ENCODE measurements around the gene EYA3. TPM values are rescaled to one million over a fixed set of nuclear protein-coding genes. Genes with fewer than 3 reads are reported as not detected.

EYA3 gene
- total RNA-seq, 1 experiment from 2014 or later: 32.7 TPM

DNA sequence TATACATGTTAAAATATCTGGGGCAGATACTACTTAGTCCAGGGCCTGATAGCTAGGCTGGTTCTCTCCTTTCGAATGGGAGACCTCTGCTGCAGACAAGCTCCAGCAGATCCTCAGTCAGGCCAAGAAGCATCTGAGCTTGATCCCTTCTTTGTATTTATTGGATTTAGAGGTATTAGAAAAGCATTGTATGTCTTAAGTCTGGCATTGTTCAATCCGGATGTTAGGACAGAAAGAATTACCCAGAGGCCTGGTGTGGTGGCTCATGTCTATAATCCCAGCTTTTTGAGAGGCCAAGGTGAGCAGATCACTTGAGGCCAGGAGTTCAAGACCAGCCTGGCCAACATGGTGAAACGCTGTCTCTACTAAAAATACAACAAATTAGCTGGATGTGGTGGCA lies 21.2 kb upstream of the EYA3 start:
- no peaks in the 10 kb centered on the region for H3K79me2 ChIP-seq (ENCODE audit: insufficient read depth, low read length)
- H3K4ac ChIP-seq (ENCODE audit: low read depth, low read length): no peak overlapping the region
- H3K9me3 ChIP-seq (ENCODE audit: control insufficient read depth, low read depth, low read length): no peaks in the 10 kb centered on the region
- H3K4me1 Mint-ChIP-seq: peaks cover 6 to 12% of the 10 kb centered on the region in 2 experiments
- H3K9ac ChIP-seq (ENCODE audit: extremely low read depth, insufficient read length, low read length): no peak overlapping the region
- H4K8ac ChIP-seq (replicated peaks; ENCODE audit: insufficient read length, low read depth, low read length): no peak overlapping the region
- TF ChIP-seq, protein P1, sequence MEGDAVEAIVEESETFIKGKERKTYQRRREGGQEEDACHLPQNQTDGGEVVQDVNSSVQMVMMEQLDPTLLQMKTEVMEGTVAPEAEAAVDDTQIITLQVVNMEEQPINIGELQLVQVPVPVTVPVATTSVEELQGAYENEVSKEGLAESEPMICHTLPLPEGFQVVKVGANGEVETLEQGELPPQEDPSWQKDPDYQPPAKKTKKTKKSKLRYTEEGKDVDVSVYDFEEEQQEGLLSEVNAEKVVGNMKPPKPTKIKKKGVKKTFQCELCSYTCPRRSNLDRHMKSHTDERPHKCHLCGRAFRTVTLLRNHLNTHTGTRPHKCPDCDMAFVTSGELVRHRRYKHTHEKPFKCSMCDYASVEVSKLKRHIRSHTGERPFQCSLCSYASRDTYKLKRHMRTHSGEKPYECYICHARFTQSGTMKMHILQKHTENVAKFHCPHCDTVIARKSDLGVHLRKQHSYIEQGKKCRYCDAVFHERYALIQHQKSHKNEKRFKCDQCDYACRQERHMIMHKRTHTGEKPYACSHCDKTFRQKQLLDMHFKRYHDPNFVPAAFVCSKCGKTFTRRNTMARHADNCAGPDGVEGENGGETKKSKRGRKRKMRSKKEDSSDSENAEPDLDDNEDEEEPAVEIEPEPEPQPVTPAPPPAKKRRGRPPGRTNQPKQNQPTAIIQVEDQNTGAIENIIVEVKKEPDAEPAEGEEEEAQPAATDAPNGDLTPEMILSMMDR (conservative IDR thresholded peaks at IDR 0.05): no peak
- H2BK15ac ChIP-seq (ENCODE audit: low read depth, low read length): no peak overlapping the region
- H3K23ac ChIP-seq (ENCODE audit: insufficient read length, low read depth, low read length): no peak overlapping the region
- no peaks in the 10 kb centered on the region for H4K20me1 ChIP-seq (ENCODE audit: control insufficient read depth, insufficient read depth, insufficient read length)
- DNase-seq: no peak
- H3K56ac ChIP-seq (ENCODE audit: insufficient read length, low read depth, low read length): no peak overlapping the region
- no peak overlapping the region for H2BK20ac ChIP-seq (ENCODE audit: low read depth, low read length, poor library complexity, severe bottlenecking)
- H3K4me2 ChIP-seq (ENCODE audit: insufficient read depth, insufficient read length, low read length): no peak overlapping the region
- no peak overlapping the region for H3K18ac ChIP-seq (ENCODE audit: insufficient read length, low read depth, low read length)
- H3K79me1 ChIP-seq (ENCODE audit: insufficient read depth, low read depth, low read length, poor library complexity, severe bottlenecking): no peaks in the 10 kb centered on the region
- H2AFZ ChIP-seq (ENCODE audit: low read length): no peak overlapping the region
- H3K9me3 Mint-ChIP-seq: no peaks in the 10 kb centered on the region
- no CpG with 5 or more reads among the region's 3 CpGs for WGBS (ENCODE audit: extremely low coverage, insufficient read length, low lambda C conversion rate)
- H3K27me3 Mint-ChIP-seq (ENCODE audit: low read depth): no peaks in the 10 kb centered on the region
- H2BK12ac ChIP-seq (ENCODE audit: insufficient read length, low read depth, low read length): no peak overlapping the region
- H3K27ac ChIP-seq (ENCODE audit: insufficient read length, low read depth, low read length): no peak overlapping the region
- no peaks in the 10 kb centered on the region for H3K27me3 ChIP-seq (ENCODE audit: insufficient read depth, low read length)
- no peaks in the 10 kb centered on the region for H3K23me2 ChIP-seq (ENCODE audit: insufficient read length, low read depth, low read length, poor library complexity, severe bottlenecking)
- no peak overlapping the region for H2BK5ac ChIP-seq (ENCODE audit: insufficient read length, low read length)
- no peak overlapping the region for H4K5ac ChIP-seq (ENCODE audit: insufficient read length, low read depth, low read length)
- H3K4me1 ChIP-seq (ENCODE audit: insufficient read depth, low read length): peaks cover 4% of the 10 kb centered on the region; the same call in 1 of the 2 replicates
- no peak overlapping the region for H4K91ac ChIP-seq (ENCODE audit: insufficient read length, low read depth, low read length)
- no peak overlapping the region for H2BK120ac ChIP-seq (ENCODE audit: low read depth, low read length, poor library complexity, severe bottlenecking)
- no peak overlapping the region for H3K27ac Mint-ChIP-seq
- no peaks in the 10 kb centered on the region for H3K36me3 Mint-ChIP-seq (ENCODE audit: insufficient read depth in 1 of 3, low read depth in 3 of 3)
- H3K4me3 Mint-ChIP-seq: no peak overlapping the region
- no peak overlapping the region for H3K14ac ChIP-seq (ENCODE audit: insufficient read depth, low read length)
- no peak overlapping the region for H2AK5ac ChIP-seq (ENCODE audit: insufficient read length, low read length)
- no peak overlapping the region for H3T11ph ChIP-seq (ENCODE audit: low read length)

Data from H9 (cell line).